HG02623 (cell line): ENCODE measurements around the gene AP2B1.
"Not testable (repeated sequence)": the region's sequence is repeated elsewhere in the genome, so short reads cannot be mapped to it uniquely, and the experiment has no call there.

Experiments
- ATAC-seq: cut with Tn5 transposase; IDR thresholded peaks from one replicate; pipeline ENCODE4 v1.9.1; 2021; ENCODE audit warnings: moderate library complexity; ENCODE audit not compliant: unreplicated experiment

The AP2B1 gene

GRCh38 chr17:35587074-35587961 lies at the start of gene AP2B1:
TSS of gene AP2B1 (plus strand) at chr17:35587322. CDS start at chr17:35594031, 6,709 bp downstream.
- ATAC-seq: peak; percentile 85

- no peak for ATAC-seq
Measured at GRCh38 chr17:35537601-35538141, 49.5 kb upstream of the AP2B1 start, which contains the start of gene SLFN12L. TSS of gene SLFN12L (minus strand) at chr17:35537678. CDS start at chr17:35522364, 15,314 bp downstream.

- no peak for ATAC-seq
Measured at GRCh38 chr17:35539659-35540026, 47.5 kb upstream of the AP2B1 start.

- no peak for ATAC-seq
Measured at GRCh38 chr17:35540589-35541404, 46.3 kb upstream of the AP2B1 start.

GRCh38 chr17:35541434-35541833 lies 45.7 kb upstream of the AP2B1 start:
- ATAC-seq: no peak

- ATAC-seq: no peak
Measured at GRCh38 chr17:35542990-35543389, 44.1 kb upstream of the AP2B1 start.

GRCh38 chr17:35543856-35544255 lies 43.3 kb upstream of the AP2B1 start:
- no peak for ATAC-seq

GRCh38 chr17:35545150-35545549 lies 42.0 kb upstream of the AP2B1 start:
- no peak for ATAC-seq

GRCh38 chr17:35546487-35546886 lies 40.6 kb upstream of the AP2B1 start:
- ATAC-seq: no peak

GRCh38 chr17:35548208-35548810 lies 38.8 kb upstream of the AP2B1 start:
- no peak for ATAC-seq

- no peak for ATAC-seq
Measured at GRCh38 chr17:35548978-35549377, 38.1 kb upstream of the AP2B1 start.

GRCh38 chr17:35553310-35553709 lies 33.8 kb upstream of the AP2B1 start:
- ATAC-seq: no peak

GRCh38 chr17:35554668-35555067 lies 32.5 kb upstream of the AP2B1 start:
- ATAC-seq: no peak

GRCh38 chr17:35555691-35556090 lies 31.4 kb upstream of the AP2B1 start:
- no peak for ATAC-seq

GRCh38 chr17:35557353-35557752 lies 29.8 kb upstream of the AP2B1 start:
- ATAC-seq: no peak

GRCh38 chr17:35559495-35560210 lies 27.5 kb upstream of the AP2B1 start:
- no peak for ATAC-seq

- no peak for ATAC-seq
Measured at GRCh38 chr17:35560703-35561102, 26.4 kb upstream of the AP2B1 start, which contains the start of gene SLFN14. TSS of gene SLFN14 (minus strand) at chr17:35560819. CDS start at chr17:35558062, 2,757 bp downstream.

GRCh38 chr17:35563181-35563580 lies 23.9 kb upstream of the AP2B1 start:
- not testable (repeated sequence) for ATAC-seq

GRCh38 chr17:35566968-35567367 lies 20.2 kb upstream of the AP2B1 start:
- ATAC-seq: no peak

- ATAC-seq: no peak
Measured at GRCh38 chr17:35568561-35568960, 18.6 kb upstream of the AP2B1 start.
